Measurements from ENCODE around the gene ZDHHC20.

GRCh38 chr13:21461131-21461530 is 2.0 kb upstream of the ZDHHC20 start:
- no peak for TF ChIP-seq CTCF (IDR thresholded peaks at IDR 0.05)
- no peak for TF ChIP-seq POLR2A (IDR thresholded peaks at IDR 0.05)

Data from thyroid gland (tissue), 4 donors.